H1 (cell line): Measurements from ENCODE around the gene PQBP1. TPM values are rescaled to one million over a fixed set of nuclear protein-coding genes. Genes with fewer than 3 reads are reported as not detected.

Source experiments
- CTCF ChIA-PET: fragments of 300-600 bp; sonication (Branson Sonifier 250); formaldehyde crosslinking; loops from one replicate; lab custom pipeline; 2021; ENCODE audit not compliant: partially characterized antibody; lab: Charles Lee
- POLR2A ChIA-PET: fragments of 300-600 bp; sonication (Branson Sonifier 250); formaldehyde crosslinking; loops from one replicate; lab custom pipeline; 2021; ENCODE audit warnings: inconsistent platforms; ENCODE audit not compliant: partially characterized antibody; lab: Charles Lee
- DNase-seq, 2 experiments: peaks; one replicate each; pipeline versions ENCODE4 v3.0.0 to v3.0.0-alpha.2; 2010 to 2022; ENCODE audit warnings: low spot score in 2 of 2, low read depth in 1 of 2, mixed read lengths in 1 of 2
- FAIRE-seq: peaks from 2 replicates; lab custom pipeline; 2011; peaks lifted over from hg19 to GRCh38; lab: Jason Lieb, UNC
- H2AFZ ChIP-seq: 2 replicates; pipeline ENCODE4 v1.8.1; 2012; ENCODE audit warnings: low read length, inconsistent platforms
- H2AK5ac ChIP-seq: 2 replicates; pipeline ENCODE4 v1.6.1; 2013; ENCODE audit warnings: low read depth, low read length
- H2BK120ac ChIP-seq: replicated peaks from 2 replicates; pipeline ENCODE3; 2013; ENCODE audit warnings: low read depth, low read length, inconsistent platforms
- H2BK12ac ChIP-seq: 2 replicates; pipeline ENCODE4 v1.6.1; 2013; ENCODE audit warnings: low read depth, low read length
- H2BK15ac ChIP-seq: 2 replicates; pipeline ENCODE4 v1.6.1; 2013; ENCODE audit warnings: low read length
- H2BK20ac ChIP-seq: 2 replicates; pipeline ENCODE4 v1.6.1; 2013; ENCODE audit warnings: low read length
- H2BK5ac ChIP-seq: 2 replicates; pipeline ENCODE4 v1.6.1; 2013; ENCODE audit warnings: low read depth, low read length
- H3K14ac ChIP-seq: 2 replicates; pipeline ENCODE4 v1.6.1; 2013; ENCODE audit warnings: inconsistent platforms; ENCODE audit not compliant: insufficient read length
- H3K18ac ChIP-seq: 2 replicates; pipeline ENCODE4 v1.6.1; 2013; ENCODE audit warnings: low read length; ENCODE audit errors: extremely low read depth
- H3K23ac ChIP-seq: 2 replicates; pipeline ENCODE4 v1.6.1; 2013; ENCODE audit warnings: inconsistent platforms; ENCODE audit not compliant: insufficient read length
- H3K23me2 ChIP-seq: 2 replicates; pipeline ENCODE4 v1.6.1; 2013; ENCODE audit warnings: low read depth, low read length
- H3K27ac ChIP-seq: 2 replicates; pipeline ENCODE4 v1.6.1; 2011; ENCODE audit warnings: low read depth, low read length, inconsistent platforms
- H3K27me3 ChIP-seq, 4 experiments: replicated peaks in 1 of 4; 1 replicate in 1 of 4; 2 replicates in 3 of 4; pipeline versions ENCODE4 v1.6.1 to v1.8.1; 2011 to 2013; ENCODE audit warnings: low read length in 3 of 4, mild to moderate bottlenecking in 3 of 4, inconsistent platforms in 2 of 4, mixed read lengths in 2 of 4, moderate library complexity in 1 of 4; ENCODE audit not compliant: control insufficient read depth in 3 of 4, insufficient read depth in 3 of 4; ENCODE audit errors: extremely low read depth in 1 of 4
- H3K36me3 ChIP-seq, 4 experiments: 2 replicates each; pipeline versions ENCODE4 v1.6.1 to v1.8.1; 2011 to 2013; ENCODE audit warnings: mild to moderate bottlenecking in 4 of 4, low read length in 3 of 4, moderate library complexity in 2 of 4, control low read depth in 1 of 4, inconsistent platforms in 1 of 4; ENCODE audit not compliant: insufficient read depth in 4 of 4, control insufficient read depth in 2 of 4
- H3K4ac ChIP-seq: replicated peaks from 2 replicates; pipeline ENCODE3; 2013; ENCODE audit warnings: low read length, low read depth, mixed read lengths, inconsistent platforms; ENCODE audit not compliant: insufficient read length
- H3K4me1 ChIP-seq, 4 experiments: replicated peaks in 1 of 4; 1 replicate in 1 of 4; 2 replicates in 3 of 4; pipeline versions ENCODE4 v1.6.1 to v1.8.1; 2011 to 2013; ENCODE audit warnings: low read length in 3 of 4, inconsistent platforms in 2 of 4, mixed read lengths in 1 of 4; ENCODE audit not compliant: insufficient read depth in 4 of 4, control insufficient read depth in 3 of 4
- H3K4me2 ChIP-seq, 2 experiments: 2 replicates each; pipeline versions ENCODE4 v1.6.1 to v1.8.1; 2011 to 2013; ENCODE audit warnings: low read depth in 2 of 2, low read length in 2 of 2, control low read depth in 1 of 2, inconsistent platforms in 1 of 2, mild to moderate bottlenecking in 1 of 2; ENCODE audit not compliant: insufficient read depth in 1 of 2
- H3K4me3 ChIP-seq, 4 experiments: fragments of 200-600, 300-600 bp in 1 of 4; sonication (generic), shearing (Covaris generic), sonication (Bioruptor Twin) in 1 of 4; 2 replicates each; pipeline versions ENCODE4 v1.5.1 to v1.8.1; 2011 to 2016; ENCODE audit warnings: low read length in 4 of 4, low read depth in 3 of 4, control low read depth in 2 of 4, inconsistent platforms in 2 of 4, mild to moderate bottlenecking in 2 of 4, mixed read lengths in 1 of 4, moderate library complexity in 1 of 4; ENCODE audit not compliant: insufficient read depth in 2 of 4; ENCODE audit errors: extremely low read depth in 1 of 4
- H3K56ac ChIP-seq: replicated peaks from 2 replicates; pipeline ENCODE3; 2013; ENCODE audit warnings: low read depth, mild to moderate bottlenecking, mixed read lengths, low read length, inconsistent platforms; ENCODE audit not compliant: insufficient read length
- H3K79me1 ChIP-seq: 2 replicates; pipeline ENCODE4 v1.6.1; 2013; ENCODE audit warnings: low read depth, low read length, control low read depth
- H3K79me2 ChIP-seq, 2 experiments: 2 replicates each; pipeline versions ENCODE4 v1.6.1 to v1.8.1; 2012 to 2013; ENCODE audit warnings: low read length in 2 of 2, mild to moderate bottlenecking in 2 of 2, inconsistent platforms in 1 of 2; ENCODE audit not compliant: insufficient read depth in 2 of 2, control insufficient read depth in 1 of 2
- H3K9ac ChIP-seq, 4 experiments: replicated peaks in 1 of 4; 1 replicate in 1 of 4; 2 replicates in 3 of 4; pipeline versions ENCODE4 v1.6.1 to v1.8.1; 2011 to 2013; ENCODE audit warnings: low read depth in 3 of 4, low read length in 3 of 4, control low read depth in 2 of 4, mild to moderate bottlenecking in 2 of 4, moderate library complexity in 2 of 4, inconsistent platforms in 1 of 4; ENCODE audit errors: extremely low read depth in 1 of 4
- H3K9me3 ChIP-seq, 2 experiments: 2 replicates each; pipeline versions ENCODE4 v1.6.1 to v1.8.1; 2012 to 2013; ENCODE audit warnings: mild to moderate bottlenecking in 2 of 2, moderate library complexity in 2 of 2, control low read depth in 1 of 2, inconsistent platforms in 1 of 2, low read depth in 1 of 2, low read length in 1 of 2, mixed read lengths in 1 of 2; ENCODE audit not compliant: insufficient read depth in 2 of 2
- H4K20me1 ChIP-seq, 2 experiments: replicated peaks in 1 of 2; 2 replicates each; pipeline versions ENCODE3 to v1.8.1; 2011 to 2013; ENCODE audit warnings: inconsistent platforms in 2 of 2, low read length in 2 of 2, mild to moderate bottlenecking in 1 of 2; ENCODE audit not compliant: insufficient read depth in 2 of 2, control insufficient read depth in 1 of 2
- H4K5ac ChIP-seq: 2 replicates; pipeline ENCODE4 v1.6.1; 2013; ENCODE audit warnings: low read length, low read depth, mixed read lengths, inconsistent platforms; ENCODE audit not compliant: insufficient read length
- H4K8ac ChIP-seq: 2 replicates; pipeline ENCODE4 v1.8.0; 2013; ENCODE audit warnings: mild to moderate bottlenecking, moderate library complexity, low read length, inconsistent platforms; ENCODE audit not compliant: insufficient read depth; ENCODE audit errors: extremely low read depth
- H4K91ac ChIP-seq: replicated peaks from 2 replicates; pipeline ENCODE3; 2013; ENCODE audit warnings: low read length, mixed read lengths, inconsistent platforms; ENCODE audit not compliant: insufficient read length
- CEBPB ChIP-seq: IDR thresholded peaks from 2 replicates; pipeline ENCODE4 v1.6.1; 2012; ENCODE audit warnings: low read depth, low read length
- POU5F1 ChIP-seq: IDR thresholded peaks from 2 replicates; pipeline ENCODE4 v1.6.1; 2011; ENCODE audit warnings: low read depth, mild to moderate bottlenecking, low read length, moderate library complexity
- RNF2 ChIP-seq: fragments of 200-900, 300-1000 bp; sonication (generic); IDR thresholded peaks from 2 replicates; pipeline ENCODE4 v1.7.1; 2016; ENCODE audit warnings: borderline replicate concordance, low read depth, mild to moderate bottlenecking, antibody characterized with exemption, low read length; ENCODE audit not compliant: poor library complexity, severe bottlenecking; ENCODE audit errors: missing control alignments
- WGBS, 2 experiments: shearing (Covaris generic) in 1 of 2; methylation state at CpG; one replicate each; pipeline versions ENCODE4 v1.1.6 to v1.1.7; 2013 to 2015; ENCODE audit warnings: low lambda C conversion rate in 2 of 2, mixed read lengths in 2 of 2, inconsistent platforms in 1 of 2, low coverage in 1 of 2, missing lambda C conversion rate in 1 of 2; ENCODE audit not compliant: insufficient replicate concordance in 2 of 2, insufficient coverage in 1 of 2, insufficient read length in 1 of 2; ENCODE audit errors: extremely low coverage in 1 of 2, missing lambda C conversion rate in 1 of 2; 5-methylcytosine and 5-hydroxymethylcytosine counted together
- polyA plus RNA-seq, 7 experiments: library from polyadenylated mRNA; depleted of rRNA in 3 of 7; stranded (reverse) in 5 of 7; unstranded in 2 of 7; fragments of >200 nt in 5 of 7; fragments of 200-250 nt in 2 of 7; gene quantifications; 1 replicate in 5 of 7; 2 replicates in 1 of 7; 4 replicates in 1 of 7; pipeline versions ENCODE4 v1.2.1 to v1.2.3, GENCODE V29; 2011 to 2013; ENCODE audit warnings: missing spikeins in 2 of 7, mixed read lengths in 2 of 7
- total RNA-seq: library from RNA; stranded (reverse); fragmentation: NEBNext Ultra II Directional; extraction: Animal tissue kit (Norgen Biotek cat#: 25700); gene quantifications from 2 replicates; pipeline ENCODE4 v1.2.1, GENCODE V29; 2021

The PQBP1 gene
- total and polyA plus RNA-seq, 2 of the 8 experiments (the other 6 are each of a cell fraction or from before 2014, with no cell fraction given), result 91.7 to 95.9 TPM

DNA sequence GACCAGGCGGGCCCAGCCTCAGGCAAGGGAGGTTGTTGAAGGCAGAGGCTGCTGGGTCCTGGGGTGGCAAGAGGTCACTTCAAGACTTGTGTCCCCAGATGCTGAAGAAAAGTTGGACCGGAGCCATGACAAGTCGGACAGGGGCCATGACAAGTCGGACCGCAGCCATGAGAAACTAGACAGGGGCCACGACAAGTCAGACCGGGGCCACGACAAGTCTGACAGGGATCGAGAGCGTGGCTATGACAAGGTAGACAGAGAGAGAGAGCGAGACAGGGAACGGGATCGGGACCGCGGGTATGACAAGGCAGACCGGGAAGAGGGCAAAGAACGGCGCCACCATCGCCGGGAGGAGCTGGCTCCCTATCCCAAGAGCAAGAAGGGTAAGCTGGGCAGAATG, 4.4 kb downstream of the PQBP1 start:
- Histone ChIP-seq H2AFZ (no peak overlapping the region), H3K27ac (no peak overlapping the region), H3K23me2 (0 out of 2 replicates have a peak, but pooled peaks cover 2% of the 10 kb centered on the region), H3K18ac (no peak overlapping the region), H2BK20ac (no peak overlapping the region), H2BK5ac (no peak overlapping the region), H4K91ac (no peak overlapping the region), H3K79me1 (no peaks in the 10 kb centered on the region), H3K9me3 (no peaks in the 10 kb centered on the region), H2BK15ac (no peak overlapping the region), H4K8ac (no peak overlapping the region), H3K4ac (no peak overlapping the region), H3K4me2 (no peak overlapping the region), H3K9ac (no peak overlapping the region), H2AK5ac (no peak overlapping the region), H3K4me1 (peaks cover 0 to 6% (median 0%) of the 10 kb centered on the region in 4 experiments; a peak in 1 of 7 replicates), H2BK120ac (no peak overlapping the region), H3K4me3 (no peak overlapping the region), H3K23ac (no peak overlapping the region), H3K27me3 (no peaks in the 10 kb centered on the region), H4K20me1 (peaks cover 0 to 4% of the 10 kb centered on the region in 2 experiments), H2BK12ac (no peak overlapping the region), H4K5ac (no peak overlapping the region), H3K36me3 (peaks cover 6 to 33% (median 16%) of the 10 kb centered on the region in 4 experiments; a peak in 6 of 8 replicates), H3K14ac (no peak overlapping the region), H3K79me2 (peaks cover 0 to 10% of the 10 kb centered on the region in 2 experiments; a peak in 1 of 4 replicates), H3K56ac (no peak overlapping the region)
- DNase-seq, result no peak
- POLR2A ChIA-PET, result interaction anchor here (1.1 to 30.9 kb wide), 4 partner anchors 9 to 32 kb away, joined by 3 to 572 read pairs (median 18); partner anchors contain the start of gene SLC35A2
- 95% methylated on average over 19 of the region's 20 CpGs; no CpG with 5 or more reads in 1 of the 2 experiments for WGBS, 2 experiments
- CTCF ChIA-PET, result interaction anchor here (0.9 kb wide), 1 partner anchor 38 kb away, joined by 3 read pairs; no protein-coding TSS in a partner anchor
- no peak for FAIRE-seq
- TF ChIP-seq POU5F1 (no peak), CEBPB (no peak), RNF2 (no peak)
